Thoracic aorta (tissue), 2 donors: ENCODE data around the gene TAS2R42. TPM values are rescaled to one million over a fixed set of nuclear protein-coding genes. Genes with fewer than 3 reads are reported as not detected.

Source experiments
- ATAC-seq: fragments of 150-250 bp; one replicate; pipeline ENCODE4 v1.8.0; 2017; ENCODE audit warnings: low read depth; ENCODE audit not compliant: insufficient number of reproducible peaks, low FRiP score
- DNase-seq: peaks from one replicate; pipeline ENCODE4 v3.0.0-alpha.2; 2020; ENCODE audit warnings: low spot score
- H3K27ac ChIP-seq, 2 donors: fragments of 200-600 bp; sonication (generic); 1 replicate in 1 of 2; 2 replicates in 1 of 2; pipeline ENCODE4 v1.5.1; 2016; ENCODE audit warnings: mild to moderate bottlenecking in 2 of 2, moderate library complexity in 2 of 2
- H3K27me3 ChIP-seq: fragments of 200-600 bp; sonication (generic); replicated peaks from 2 replicates; pipeline ENCODE4 v1.6.0; 2016; ENCODE audit warnings: mild to moderate bottlenecking; ENCODE audit not compliant: insufficient read depth
- H3K36me3 ChIP-seq: fragments of 200-600 bp; sonication (generic); one replicate; pipeline ENCODE4 v1.5.1; 2016
- H3K4me1 ChIP-seq, 2 donors: fragments of 200-600 bp; sonication (generic); 1 replicate in 1 of 2; 2 replicates in 1 of 2; pipeline versions ENCODE4 v1.5.1 to v1.6.0; 2016; ENCODE audit warnings: low read depth in 2 of 2, mild to moderate bottlenecking in 1 of 2; ENCODE audit not compliant: control insufficient read depth in 1 of 2
- H3K4me3 ChIP-seq: fragments of 200-600 bp; sonication (generic); 2 replicates; pipeline ENCODE4 v1.5.1; 2016; ENCODE audit warnings: mild to moderate bottlenecking
- H3K9me3 ChIP-seq: fragments of 200-600 bp; sonication (generic); 2 replicates; pipeline ENCODE4 v1.5.1; 2016
- total RNA-seq, 2 donors: library from RNA; depleted of rRNA; stranded (reverse); fragments of >200 nt; gene quantifications; one replicate each; pipeline versions ENCODE4 v1.1.0 to v1.2.3, GENCODE V29; 2016
- TF ChIP-seq, protein P1 (sequence below): fragments of 200-600 bp; sonication (generic); IDR thresholded peaks from one replicate; pipeline ENCODE4 v1.5.1; 2019; ENCODE audit warnings: antibody characterized with exemption

The TAS2R42 gene
- total RNA-seq, 2 donors from 2014 or later = not detected

DNA sequence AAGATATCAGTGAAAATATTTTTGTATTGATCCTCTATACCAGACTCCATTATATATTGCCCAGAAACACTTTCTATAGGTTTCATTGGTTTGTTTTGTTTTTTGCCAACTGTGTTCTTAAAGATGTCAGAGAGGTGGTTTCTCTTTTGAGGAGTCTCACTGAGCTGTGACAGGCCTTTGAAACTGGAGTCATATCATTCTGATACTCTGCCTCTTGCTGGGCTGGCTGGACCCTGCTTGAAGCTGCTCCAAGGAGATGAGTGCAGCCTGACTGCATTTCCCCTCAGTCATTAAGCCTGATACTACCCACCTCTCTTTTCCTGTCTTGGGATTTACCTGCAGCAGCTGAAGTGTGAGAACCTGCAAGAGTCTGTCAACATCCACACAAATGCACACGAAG is 35.9 kb downstream of the TAS2R42 start:
- Histone ChIP-seq H3K27me3 (no peaks in the 10 kb centered on the region), H3K27ac (no peak overlapping the region), H3K9me3 (no peaks in the 10 kb centered on the region), H3K4me3 (no peak overlapping the region), H3K4me1 (no peaks in the 10 kb centered on the region), H3K36me3 (no peaks in the 10 kb centered on the region)
- TF ChIP-seq, protein P1, sequence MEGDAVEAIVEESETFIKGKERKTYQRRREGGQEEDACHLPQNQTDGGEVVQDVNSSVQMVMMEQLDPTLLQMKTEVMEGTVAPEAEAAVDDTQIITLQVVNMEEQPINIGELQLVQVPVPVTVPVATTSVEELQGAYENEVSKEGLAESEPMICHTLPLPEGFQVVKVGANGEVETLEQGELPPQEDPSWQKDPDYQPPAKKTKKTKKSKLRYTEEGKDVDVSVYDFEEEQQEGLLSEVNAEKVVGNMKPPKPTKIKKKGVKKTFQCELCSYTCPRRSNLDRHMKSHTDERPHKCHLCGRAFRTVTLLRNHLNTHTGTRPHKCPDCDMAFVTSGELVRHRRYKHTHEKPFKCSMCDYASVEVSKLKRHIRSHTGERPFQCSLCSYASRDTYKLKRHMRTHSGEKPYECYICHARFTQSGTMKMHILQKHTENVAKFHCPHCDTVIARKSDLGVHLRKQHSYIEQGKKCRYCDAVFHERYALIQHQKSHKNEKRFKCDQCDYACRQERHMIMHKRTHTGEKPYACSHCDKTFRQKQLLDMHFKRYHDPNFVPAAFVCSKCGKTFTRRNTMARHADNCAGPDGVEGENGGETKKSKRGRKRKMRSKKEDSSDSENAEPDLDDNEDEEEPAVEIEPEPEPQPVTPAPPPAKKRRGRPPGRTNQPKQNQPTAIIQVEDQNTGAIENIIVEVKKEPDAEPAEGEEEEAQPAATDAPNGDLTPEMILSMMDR = no peak
- ATAC-seq (no peak), DNase-seq (no peak)

DNA sequence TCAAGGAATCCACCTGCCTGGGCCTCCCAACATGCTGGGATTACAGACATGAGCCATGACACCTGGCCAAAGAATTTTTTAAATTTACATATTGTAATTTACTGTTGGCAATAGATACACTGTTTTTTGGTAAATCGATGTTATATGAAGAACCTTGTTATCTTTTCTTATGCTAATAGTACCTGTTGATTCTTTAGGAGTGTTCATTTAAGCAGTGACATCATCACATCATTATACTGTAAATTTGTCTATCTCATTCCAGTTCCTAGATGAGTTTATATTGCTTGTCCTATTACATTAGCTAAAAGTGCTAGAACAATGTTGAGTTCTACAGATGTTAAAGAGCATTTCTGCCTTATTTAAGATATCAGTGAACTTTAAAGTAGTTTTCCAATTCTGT is 39.3 kb downstream of the TAS2R42 start:
- ATAC-seq (no peak), DNase-seq (no peak)
- no peaks in the 10 kb centered on the region for H3K27me3 ChIP-seq
- no peaks in the 10 kb centered on the region for H3K9me3 ChIP-seq
- no peaks in the 10 kb centered on the region for H3K4me1 ChIP-seq
- H3K27ac ChIP-seq = no peak overlapping the region
- TF ChIP-seq, protein P1 = no peak
- no peaks in the 10 kb centered on the region for H3K36me3 ChIP-seq
- no peak overlapping the region for H3K4me3 ChIP-seq

DNA sequence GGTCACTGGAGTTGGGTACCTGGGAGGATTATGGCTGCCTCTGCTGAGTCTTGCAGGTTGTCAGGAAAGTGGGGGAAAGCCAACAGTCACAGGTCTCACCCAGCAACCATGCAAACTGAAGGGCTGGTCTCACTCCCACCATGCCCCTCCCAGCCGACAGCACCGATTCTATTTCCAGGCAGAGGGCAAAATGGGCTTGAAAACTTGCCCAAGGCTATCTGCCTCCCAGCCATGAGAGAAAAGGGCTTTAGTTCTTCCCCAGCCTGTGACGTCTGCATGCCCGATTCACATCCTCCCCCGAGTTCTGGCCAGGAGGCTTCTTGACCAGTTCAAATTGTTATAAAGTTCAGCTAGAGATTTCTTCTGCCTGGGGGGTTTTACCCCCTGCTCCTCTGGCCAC is 42.4 kb downstream of the TAS2R42 start:
- H3K9me3 ChIP-seq = no peaks in the 10 kb centered on the region
- H3K4me1 ChIP-seq = no peaks in the 10 kb centered on the region
- H3K27ac ChIP-seq = no peak overlapping the region
- TF ChIP-seq, protein P1 = no peak
- ATAC-seq = no peak
- H3K27me3 ChIP-seq = no peaks in the 10 kb centered on the region
- H3K4me3 ChIP-seq = no peak overlapping the region
- no peaks in the 10 kb centered on the region for H3K36me3 ChIP-seq
- DNase-seq = no peak

DNA sequence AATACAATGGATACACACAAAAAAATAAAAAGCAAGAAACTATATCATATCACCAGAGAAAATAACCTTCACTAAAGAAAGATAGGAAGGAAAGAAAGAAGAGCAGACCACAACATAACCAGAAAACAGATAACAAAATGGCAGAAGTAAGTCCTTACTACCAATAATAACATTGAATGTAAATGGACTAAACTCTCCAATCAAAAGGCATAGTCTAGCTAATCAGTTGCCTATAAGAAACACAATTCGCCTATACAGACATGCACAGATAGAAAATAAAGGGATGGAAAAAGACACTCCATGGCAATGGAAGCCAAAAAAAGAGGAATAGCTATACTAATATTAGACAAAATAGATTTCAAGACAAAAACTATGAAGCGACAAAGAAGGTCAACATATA is 43.4 kb downstream of the TAS2R42 start:
- ATAC-seq = no peak
- H3K4me1 ChIP-seq = no peaks in the 10 kb centered on the region
- H3K27me3 ChIP-seq = no peaks in the 10 kb centered on the region
- H3K9me3 ChIP-seq = no peaks in the 10 kb centered on the region
- no peak overlapping the region for H3K4me3 ChIP-seq
- no peaks in the 10 kb centered on the region for H3K36me3 ChIP-seq
- TF ChIP-seq, protein P1 = no peak
- H3K27ac ChIP-seq = no peak overlapping the region
- no peak for DNase-seq

DNA sequence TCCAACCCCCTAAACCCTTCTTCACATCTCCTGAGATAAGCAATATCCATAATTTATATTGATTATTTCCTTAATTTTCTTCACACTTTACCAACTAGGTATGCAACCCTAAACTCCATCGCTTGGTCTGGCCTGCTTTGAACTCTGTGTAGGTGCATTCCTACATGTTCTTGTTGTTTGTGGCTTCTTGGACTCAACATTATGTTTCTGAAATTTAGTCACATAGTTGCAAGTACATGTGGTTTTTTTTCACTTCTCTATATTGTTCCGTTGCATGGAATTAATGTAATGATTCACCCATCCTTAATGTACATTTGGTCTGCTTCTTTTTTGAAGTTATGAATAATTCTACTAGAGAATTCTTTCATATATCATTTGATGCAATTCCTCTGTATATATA is 50.7 kb downstream of the TAS2R42 start:
- TF ChIP-seq, protein P1 = no peak
- Histone ChIP-seq H3K4me1 (peaks cover 0 to 3% of the 10 kb centered on the region in 2 donors), H3K27me3 (no peaks in the 10 kb centered on the region), H3K36me3 (no peaks in the 10 kb centered on the region), H3K9me3 (no peaks in the 10 kb centered on the region), H3K27ac (no peak overlapping the region), H3K4me3 (no peak overlapping the region)
- no peak for ATAC-seq
- DNase-seq = no peak

Other genes starting within 250 kb of the TAS2R42 start
- 1 to 10 TPM; 1.9 to 5.4 TPM for gene TAS2R14, start 247.7 kb downstream of the TAS2R42 start, total RNA-seq
- 1 to 10 TPM; 1.5 to 7.1 TPM for gene TAS2R50, start 200.0 kb downstream of the TAS2R42 start, total RNA-seq
- gene TAS2R20, start 188.6 kb downstream of the TAS2R42 start, total RNA-seq = 1 to 10 TPM; 1.8 to 5.8 TPM
- 10 to 100 TPM in 1 of 2 donors, 1 to 10 TPM in 1; 8.3 to 13.1 TPM for gene TAS2R19, start 164.3 kb downstream of the TAS2R42 start, total RNA-seq
- gene TAS2R31, start 155.5 kb downstream of the TAS2R42 start, total RNA-seq = 1 to 10 TPM; 2.7 to 9.5 TPM
- 1 to 10 TPM; 1.2 to 3.0 TPM for gene TAS2R46, start 124.6 kb downstream of the TAS2R42 start, total RNA-seq
- 1 to 10 TPM; 2.7 to 6.3 TPM for gene TAS2R43, start 94.6 kb downstream of the TAS2R42 start, total RNA-seq
- 10 to 100 TPM in 1 of 2 donors, 1 to 10 TPM in 1; 4.1 to 15.1 TPM for gene TAS2R30, start 52.3 kb downstream of the TAS2R42 start, total RNA-seq
- gene SMIM10L1, start 15.7 kb downstream of the TAS2R42 start, total RNA-seq = 10 to 100 TPM in 1 of 2 donors, 1 to 10 TPM in 1; 4.7 to 10.4 TPM
- not detected for gene PRB3, start 82.8 kb upstream of the TAS2R42 start, total RNA-seq
- gene PRB4, start 123.5 kb upstream of the TAS2R42 start, total RNA-seq = not detected
- not detected for gene PRB2, start 208.6 kb upstream of the TAS2R42 start, total RNA-seq